ENCODE results near the gene ARHGEF26.
A peak's percentile ranks its signal among the peaks of the same experiment; 100 is the strongest.

The ARHGEF26 gene

GRCh38 chr3:154210986-154211385, 89.8 kb downstream of the ARHGEF26 start:
- no peak for DNase-seq

DNA sequence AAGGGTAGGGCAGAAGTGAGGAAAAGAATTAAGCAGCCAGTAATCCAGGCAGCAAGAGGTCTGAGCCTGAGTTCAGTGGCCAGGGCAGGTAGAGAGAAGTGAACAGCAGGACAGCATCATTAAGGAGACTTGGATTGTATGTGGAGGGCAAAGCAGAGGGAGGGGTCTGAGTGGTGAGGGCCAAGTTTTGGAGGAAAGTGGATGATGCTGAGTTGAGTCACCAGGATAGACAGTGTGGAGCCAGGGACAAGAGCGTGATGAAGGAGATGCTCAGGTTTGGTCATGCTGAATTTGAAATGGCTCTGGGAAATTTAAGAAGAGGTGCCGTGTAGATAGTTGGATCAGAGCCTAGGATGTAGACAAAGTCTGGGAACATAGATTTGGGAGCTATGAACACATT, 93.1 kb downstream of the ARHGEF26 start:
- DNase-seq: no peak

DNA sequence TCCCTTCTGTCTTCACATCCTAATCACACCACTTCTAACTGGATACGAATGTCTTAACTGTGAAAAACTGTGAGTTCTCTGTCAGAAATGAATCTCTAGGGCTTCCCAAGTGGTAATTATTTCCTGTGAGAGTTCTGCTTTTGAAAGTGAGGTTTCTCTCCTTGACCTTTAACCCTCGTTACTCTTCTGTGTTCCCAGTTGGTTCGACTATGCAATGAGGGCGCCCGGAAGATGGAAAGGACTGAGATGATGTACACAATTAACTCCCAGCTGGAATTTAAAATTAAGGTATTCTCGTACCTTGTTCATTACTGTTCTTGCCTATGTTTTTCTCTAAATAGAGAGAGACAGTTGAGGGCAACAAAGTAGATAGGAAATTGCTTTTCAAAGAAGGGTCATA, 96.5 kb downstream of the ARHGEF26 start:
- DNase-seq: no peak

GRCh38 chr3:154218728-154219127, 97.5 kb downstream of the ARHGEF26 start:
- DNase-seq: no peak

DNA sequence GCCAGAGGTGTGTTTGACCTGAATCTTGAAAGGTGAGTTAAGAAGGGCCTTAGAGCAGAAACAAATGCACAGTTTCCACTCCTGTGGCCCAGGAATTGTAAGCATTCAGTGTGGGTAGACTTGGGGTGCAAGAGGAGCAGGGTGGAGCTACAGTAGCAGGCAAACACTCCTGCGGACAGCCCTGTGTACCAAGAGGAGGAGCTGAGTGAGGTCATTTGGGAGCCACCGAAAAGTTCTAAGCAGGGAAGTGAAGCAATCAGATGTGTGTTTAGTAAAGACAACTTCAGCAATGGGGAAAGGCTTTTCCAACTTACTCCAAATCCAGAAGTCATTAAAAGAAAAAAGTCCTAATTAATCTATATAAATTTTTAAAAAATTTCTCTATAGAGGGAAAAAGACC, 99.3 kb downstream of the ARHGEF26 start:
- DNase-seq: no peak

- DNase-seq: no peak
Measured at GRCh38 chr3:154223519-154223918, 102.3 kb downstream of the ARHGEF26 start.

GRCh38 chr3:154224366-154224765, 103.2 kb downstream of the ARHGEF26 start:
- DNase-seq: no peak

GRCh38 chr3:154224866-154225265, 103.7 kb downstream of the ARHGEF26 start:
- no peak for DNase-seq

- DNase-seq: no peak
Measured at GRCh38 chr3:154225536-154225935, 104.3 kb downstream of the ARHGEF26 start.

DNA sequence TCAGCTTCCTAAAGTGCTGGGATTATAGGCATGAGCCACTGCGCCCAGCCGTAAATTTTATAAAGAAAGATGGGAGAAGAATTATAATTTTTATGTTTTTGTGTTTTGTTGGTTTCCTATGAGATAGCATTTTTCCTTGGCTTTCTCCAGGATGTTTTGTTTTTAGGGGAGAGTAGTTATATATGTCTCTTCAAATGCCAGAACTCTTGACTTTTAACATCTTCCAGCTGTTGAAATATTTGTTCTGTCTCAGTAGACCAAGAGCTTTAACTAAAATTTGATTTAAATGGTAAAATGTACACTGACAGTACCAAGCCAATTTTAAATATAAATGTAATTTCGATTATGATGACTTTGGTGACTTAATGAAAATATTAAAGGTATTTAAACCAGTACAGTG, 106.3 kb downstream of the ARHGEF26 start:
- DNase-seq: no peak

DNA sequence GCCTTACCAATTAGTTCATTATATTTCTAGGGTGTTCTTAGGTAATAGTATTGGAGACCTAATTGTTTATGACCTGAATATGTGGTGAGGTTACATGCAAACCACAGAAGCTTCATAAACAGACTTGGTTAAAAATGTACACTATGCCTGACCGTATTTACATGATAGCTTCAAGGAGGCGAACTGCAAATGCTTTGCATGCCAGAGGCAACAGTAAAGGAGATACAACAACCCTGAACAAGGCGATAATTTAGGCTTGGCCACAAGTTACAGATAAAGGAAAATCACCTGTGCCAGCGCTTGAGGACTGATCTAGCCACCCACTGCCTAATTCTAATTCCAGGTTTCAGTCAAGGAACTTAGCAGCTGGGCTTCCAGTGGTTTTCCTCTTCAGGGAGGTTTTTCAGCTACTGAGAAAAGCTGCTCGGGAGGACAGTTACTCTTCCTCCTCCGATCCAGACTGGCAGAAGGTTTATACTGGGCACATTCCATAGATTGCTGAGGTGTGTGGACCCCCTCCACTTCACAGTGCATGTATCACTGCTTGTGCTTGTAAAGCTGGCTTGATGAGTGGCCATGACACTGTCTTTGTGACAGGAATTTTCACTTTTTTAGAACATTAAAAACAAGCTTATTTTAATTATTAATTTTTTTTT, 107.5 kb downstream of the ARHGEF26 start:
- no peak for DNase-seq

DNA sequence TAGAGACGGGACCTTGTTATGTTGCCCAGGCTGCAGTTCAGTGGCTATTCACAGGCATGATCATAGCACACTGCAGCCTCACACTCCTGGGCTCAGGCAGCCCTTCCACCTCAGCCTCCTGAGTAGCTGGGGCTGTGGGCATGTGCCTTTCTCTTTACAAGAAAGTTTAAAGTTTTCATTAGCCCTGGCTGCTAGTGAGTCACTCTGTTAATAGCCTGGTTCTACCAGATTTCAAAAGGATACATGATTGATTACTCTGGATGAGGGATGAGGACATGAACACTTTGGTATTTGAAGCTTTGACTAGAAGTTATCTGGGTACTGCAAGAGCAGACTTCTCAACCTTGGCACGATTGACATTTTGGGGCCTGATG, 108.0 kb downstream of the ARHGEF26 start:
- no peak for DNase-seq

DNA sequence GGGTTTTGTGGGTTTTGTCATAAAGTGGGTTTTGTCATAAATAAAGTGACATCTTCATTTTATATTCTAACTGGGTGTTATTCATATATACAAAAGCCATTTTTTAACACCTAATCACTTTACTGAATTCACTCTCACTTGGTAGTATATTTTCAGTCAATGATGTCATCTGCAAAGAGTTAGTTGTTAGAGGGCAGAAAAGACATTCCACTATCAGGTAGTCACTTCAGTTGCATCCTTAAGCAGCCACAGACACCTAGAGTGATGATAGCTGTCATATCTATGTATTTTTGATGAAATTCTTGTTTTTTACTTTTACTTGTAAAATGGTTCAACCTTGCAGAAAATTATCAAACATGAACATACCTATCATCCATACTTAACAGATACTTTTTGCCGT, 114.1 kb downstream of the ARHGEF26 start:
- DNase-seq: no peak

DNA sequence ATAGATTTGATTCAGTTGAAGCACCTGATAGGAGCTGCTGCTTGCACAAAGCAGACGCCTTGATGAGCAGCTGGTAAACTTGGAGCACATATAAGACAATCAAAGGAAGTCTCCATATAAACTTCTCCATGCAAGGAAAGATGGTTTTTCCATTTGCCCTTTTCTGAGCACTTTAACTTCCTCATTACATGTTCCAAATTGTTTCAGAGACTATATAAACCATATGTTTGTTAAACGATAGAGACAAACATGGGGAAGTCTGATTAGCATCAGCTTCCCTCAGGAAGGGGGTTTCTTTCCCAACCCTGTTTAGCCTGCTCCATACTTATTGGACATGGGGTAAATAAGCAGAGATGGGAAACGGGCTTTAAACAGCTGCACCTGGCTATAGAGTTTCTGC, 115.1 kb downstream of the ARHGEF26 start:
- no peak for DNase-seq

DNA sequence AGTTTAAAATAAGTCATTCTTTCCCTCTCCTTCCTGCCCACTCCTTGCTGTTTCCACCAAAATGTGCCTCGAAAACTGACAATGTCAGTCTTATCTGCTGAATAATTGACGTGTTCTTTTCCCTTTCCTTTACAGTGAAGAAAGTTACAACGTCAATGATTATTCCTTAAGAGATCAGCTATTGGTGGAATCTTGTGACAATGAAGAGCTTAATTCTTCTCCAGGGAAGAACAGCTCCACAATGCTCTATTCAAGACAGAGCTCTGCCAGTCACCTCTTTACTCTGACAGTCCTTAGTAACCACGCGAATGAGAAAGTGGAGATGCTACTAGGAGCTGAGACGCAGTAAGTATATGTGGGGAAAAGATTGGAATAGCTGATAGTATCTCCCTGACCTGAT, 119.0 kb downstream of the ARHGEF26 start:
- no peak for DNase-seq

DNA sequence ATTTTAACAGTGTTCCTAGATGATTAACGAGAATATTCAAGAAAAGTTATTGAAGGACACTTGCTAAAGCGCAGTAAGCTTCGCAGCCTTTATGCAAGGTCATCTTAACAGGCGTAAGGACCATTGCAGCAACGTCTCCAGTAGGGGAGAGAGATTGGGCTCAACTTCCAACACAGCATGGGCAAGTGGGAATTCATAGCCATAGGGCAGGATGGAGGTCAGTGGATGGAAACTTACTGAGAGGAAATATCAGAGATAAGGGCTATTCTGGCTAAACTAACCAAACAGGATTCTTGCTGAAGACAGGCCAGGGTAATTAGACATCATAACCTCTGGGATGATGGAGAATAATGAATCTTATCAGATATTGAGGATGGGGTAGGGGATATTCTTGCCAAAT, 120.3 kb downstream of the ARHGEF26 start:
- no peak for DNase-seq

- DNase-seq: no peak
Measured at GRCh38 chr3:154242766-154243165, 121.6 kb downstream of the ARHGEF26 start.

DNA sequence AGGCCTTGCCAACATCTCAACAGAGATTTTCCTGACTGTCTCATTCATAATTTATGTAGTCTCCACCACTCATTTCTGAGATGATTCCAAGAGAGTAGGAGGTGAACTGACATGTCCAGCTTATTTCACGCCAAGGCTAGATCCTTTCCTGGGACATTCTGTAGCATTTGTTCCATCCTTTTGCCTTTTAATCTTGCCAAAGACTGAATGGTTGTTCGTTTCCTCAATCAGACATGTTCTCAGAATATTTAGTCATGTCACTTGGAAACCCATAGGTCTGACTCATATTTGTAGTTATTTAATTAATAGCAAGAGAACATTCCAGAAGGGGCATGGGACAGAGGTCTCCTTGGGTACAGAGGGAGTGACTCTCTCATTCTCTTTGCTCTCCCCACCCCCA, 122.2 kb downstream of the ARHGEF26 start:
- DNase-seq: no peak

GRCh38 chr3:154244644-154245043, 123.5 kb downstream of the ARHGEF26 start:
- DNase-seq: no peak

GRCh38 chr3:154247806-154248415, 126.7 kb downstream of the ARHGEF26 start:
- DNase-seq: no peak

DNA sequence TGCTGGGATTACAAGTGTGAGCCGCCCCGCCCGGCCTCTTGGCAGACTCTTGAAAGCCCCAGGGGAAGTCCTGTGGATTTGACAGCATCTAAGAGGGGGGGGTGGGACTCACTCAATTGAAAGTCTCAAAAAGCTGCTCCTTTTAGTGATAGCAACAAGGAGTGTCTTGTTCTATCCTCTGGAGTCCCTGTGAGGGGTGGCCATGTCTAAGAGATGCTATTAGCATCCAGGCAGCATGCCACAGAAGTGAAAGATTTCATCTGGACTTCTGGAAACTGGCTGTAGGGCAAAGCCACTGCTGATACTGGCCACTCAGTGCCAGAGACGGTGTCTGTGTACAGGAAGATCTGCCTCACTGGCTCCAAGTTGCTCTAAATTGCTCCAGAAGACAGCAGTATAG, 129.1 kb downstream of the ARHGEF26 start:
- no peak for DNase-seq

DNA sequence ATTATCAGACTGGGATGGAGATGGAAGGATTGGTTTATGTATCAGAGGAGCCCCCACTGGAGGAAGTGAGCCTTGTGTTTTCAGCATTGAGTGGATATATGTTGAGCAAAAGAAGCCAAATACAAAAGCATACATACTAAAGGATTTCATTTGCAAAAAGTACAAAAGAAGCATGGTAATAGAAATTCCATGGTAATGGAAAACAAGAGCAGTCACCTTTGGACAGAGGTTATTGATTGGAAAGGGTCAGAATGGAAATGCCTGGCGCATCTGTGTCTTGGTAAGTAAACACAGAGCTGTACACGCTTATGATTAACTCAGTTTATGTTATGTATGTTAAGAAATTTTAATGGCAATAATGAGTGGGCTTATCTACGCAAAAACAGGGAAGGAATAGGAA, 130.4 kb downstream of the ARHGEF26 start:
- no peak for DNase-seq

- DNase-seq: peak; percentile 65
Measured at GRCh38 chr3:154252759-154253638, 131.8 kb downstream of the ARHGEF26 start.

DNA sequence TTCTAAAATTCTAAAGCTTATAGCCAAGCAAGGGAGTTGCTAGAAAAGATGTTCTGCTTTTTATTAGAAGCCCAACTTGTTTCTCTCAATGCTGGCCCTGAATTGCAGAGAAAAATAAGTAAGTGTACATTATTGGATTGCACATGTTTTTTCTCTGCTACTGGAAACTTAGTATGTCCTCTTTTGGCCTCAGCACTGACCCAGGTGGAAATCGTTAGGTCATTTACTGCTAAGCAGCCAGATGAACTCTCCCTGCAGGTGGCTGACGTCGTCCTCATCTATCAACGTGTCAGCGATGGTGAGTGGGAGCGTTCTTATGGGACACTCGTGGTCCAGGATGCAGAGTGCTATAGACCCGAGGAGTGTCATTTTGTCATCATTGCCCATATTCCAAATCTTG, 133.3 kb downstream of the ARHGEF26 start:
- no peak for DNase-seq

All from activated CD4-positive, alpha-beta T cell treated with anti-CD3 and anti-CD28 coated beads, Interleukin-2, amount 50 U/mL, for 1 hour (primary cell).